Activated CD4-positive, alpha-beta T cell treated with anti-CD3 and anti-CD28 coated beads for 36 hours (primary cell): ENCODE results near the gene ORC2. TPM values are rescaled to one million over a fixed set of nuclear protein-coding genes. Genes with fewer than 3 reads are reported as not detected.

Experiments used
- ATAC-seq: fragments of 200-7000 bp; cut with Tn5 transposase; one replicate; pipeline ENCODE4 v1.10.0; 2021; ENCODE audit warnings: mild to moderate bottlenecking, moderate library complexity
- CTCF ChIA-PET: fragments of 350-600 bp; sonication (Branson Sonifier 250); formaldehyde crosslinking; loops from one replicate; lab custom pipeline; 2021; ENCODE audit warnings: antibody characterized with exemption; lab: Charles Lee
- POLR2A ChIA-PET: fragments of 350-600 bp; sonication (Branson Sonifier 250); formaldehyde crosslinking; loops from one replicate; lab custom pipeline; 2021; ENCODE audit warnings: antibody characterized with exemption, inconsistent platforms; lab: Charles Lee
- DNase-seq: peaks from one replicate; pipeline ENCODE4 v3.0.0-alpha.2; 2020
- H3K27ac Mint-ChIP-seq: one replicate; pipeline ENCODE4 v1.8.0; 2021; ENCODE audit warnings: mixed read lengths
- H3K27me3 Mint-ChIP-seq: one replicate; pipeline ENCODE4 v1.8.0; 2021; ENCODE audit warnings: mixed read lengths
- H3K36me3 Mint-ChIP-seq: one replicate; pipeline ENCODE4 v1.8.0; 2021; ENCODE audit warnings: low read depth, mixed read lengths
- H3K4me1 Mint-ChIP-seq: one replicate; pipeline ENCODE4 v1.8.0; 2021; ENCODE audit warnings: mixed read lengths
- H3K4me3 Mint-ChIP-seq: one replicate; pipeline ENCODE4 v1.8.0; 2021; ENCODE audit warnings: mild to moderate bottlenecking, moderate library complexity, mixed read lengths
- H3K9me3 Mint-ChIP-seq: one replicate; pipeline ENCODE4 v1.8.0; 2021; ENCODE audit warnings: low read depth, mixed read lengths
- intact Hi-C, 2 experiments: fragments of 100-400 bp; cut with DNase I in 1 of 2; cut with micrococcal nuclease in 1 of 2; formaldehyde crosslinking; loops; one replicate each; pipeline versions ENCODE4 v1.14.2 to v1.15.1; 2022 to 2024; cut with DNase I, micrococcal nuclease
- total RNA-seq, 2 experiments: library from RNA; stranded (reverse); gene quantifications; one replicate each; pipeline ENCODE4 v1.2.3, GENCODE V29; 2021

Gene ORC2
- total RNA-seq, 2 experiments from 2014 or later = 68.5 to 80.5 TPM

DNA sequence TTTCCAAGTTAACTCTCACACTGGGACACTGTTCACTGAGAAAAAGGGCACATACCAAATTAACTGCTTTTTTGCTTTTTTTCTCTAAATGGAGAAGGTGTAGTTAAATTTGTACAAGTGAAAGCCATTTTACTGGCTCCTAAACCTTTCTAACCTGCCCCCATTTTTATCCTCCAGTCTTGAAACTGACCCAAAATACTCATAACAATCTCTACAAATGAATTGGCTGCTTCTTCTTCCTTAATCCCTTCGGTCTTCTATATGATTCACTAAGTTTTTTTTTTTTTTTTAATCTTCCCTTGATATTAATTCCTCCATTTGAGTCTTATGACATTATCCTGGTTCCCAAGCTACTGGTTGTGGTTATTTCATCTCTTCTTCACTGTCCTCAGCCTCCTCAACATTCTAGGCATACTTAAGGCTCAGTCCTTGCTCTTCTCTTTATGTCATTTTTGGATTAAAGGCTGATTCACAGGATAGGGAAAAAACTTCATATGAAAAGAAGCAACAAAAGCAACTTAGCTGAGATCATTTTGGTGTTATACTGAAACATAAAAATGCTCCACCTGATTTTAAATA, 19.8 kb downstream of the ORC2 start:
- CTCF ChIA-PET = interaction anchor here (0.9 kb wide), 1 partner anchor 79 kb away, joined by 3 read pairs; the partner anchor contains the start of gene CLK1
- POLR2A ChIA-PET = interaction anchor here (0.7 kb wide), 1 partner anchor 20 kb away, joined by 9 read pairs; the partner anchor contains the start of gene ORC2
- H3K9me3 Mint-ChIP-seq = no peaks in the 10 kb centered on the region
- H3K4me1 Mint-ChIP-seq = peaks cover 27% of the 10 kb centered on the region
- DNase-seq (no peak), ATAC-seq (peak; percentile 62)
- no peak overlapping the region for H3K4me3 Mint-ChIP-seq
- peaks cover 56% of the 10 kb centered on the region for H3K36me3 Mint-ChIP-seq
- intact Hi-C loops = loop anchor here in 1 of 2 experiments (1.0 to 5.0 kb wide), 3 partner anchors 15 to 289 kb away; partner anchors contain the start of gene ORC2
- H3K27ac Mint-ChIP-seq = peak overlapping the region; percentile 49
- H3K27me3 Mint-ChIP-seq = no peaks in the 10 kb centered on the region

- H3K27me3 Mint-ChIP-seq = no peaks in the 10 kb centered on the region
- POLR2A ChIA-PET = interaction anchor here (0.5 kb wide), 1 partner anchor 191 kb away, joined by 3 read pairs; no protein-coding TSS in a partner anchor
- no peak overlapping the region for H3K4me3 Mint-ChIP-seq
- CTCF ChIA-PET = interaction anchor here (1.1 to 2.6 kb wide), 2 partner anchors 18 to 129 kb away, joined by 3 to 9 read pairs; no protein-coding TSS in a partner anchor
- H3K4me1 Mint-ChIP-seq = peaks cover 18% of the 10 kb centered on the region
- no peaks in the 10 kb centered on the region for H3K9me3 Mint-ChIP-seq
- ATAC-seq = no peak
- peaks cover 51% of the 10 kb centered on the region for H3K36me3 Mint-ChIP-seq
- intact Hi-C loops = loop anchor here in 1 of 2 experiments (5.0 kb wide), 1 partner anchor 292 kb away; no protein-coding TSS in a partner anchor
- H3K27ac Mint-ChIP-seq = no peak overlapping the region
- DNase-seq = no peak
Measured at GRCh38 chr2:200939832-200940231, 23.6 kb downstream of the ORC2 start.

DNA sequence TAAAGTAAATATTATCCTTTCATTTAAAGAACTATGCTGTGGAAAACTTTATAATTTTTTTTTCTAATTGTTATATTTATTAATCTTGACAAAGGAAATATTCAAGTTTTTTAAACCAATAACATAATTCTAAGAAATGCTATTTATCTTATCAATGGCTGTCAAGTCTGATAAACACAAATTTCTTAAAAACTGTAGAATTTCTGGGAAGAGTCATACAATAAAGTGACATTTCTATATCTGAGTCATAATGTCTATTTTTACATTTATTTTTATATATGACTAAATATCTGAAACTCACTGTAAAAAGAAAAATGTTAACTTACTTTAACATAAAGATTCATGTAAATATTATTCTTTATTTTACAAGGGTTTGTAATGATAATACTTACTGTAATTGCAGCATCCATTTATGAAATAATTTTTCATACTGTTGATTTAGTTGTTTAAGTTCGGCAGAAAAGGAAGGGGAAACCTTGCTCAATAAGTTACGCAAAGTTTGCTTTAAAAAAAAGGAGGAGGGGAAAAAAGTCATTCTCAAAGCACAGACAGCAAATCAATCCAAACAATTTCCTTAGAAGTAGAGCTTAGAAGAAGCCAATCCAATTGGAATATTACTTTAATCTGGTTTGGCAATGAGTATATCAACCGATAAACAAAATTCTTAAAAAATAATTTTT, 32.4 kb downstream of the ORC2 start:
- no peaks in the 10 kb centered on the region for H3K27me3 Mint-ChIP-seq
- peaks cover 20% of the 10 kb centered on the region for H3K4me1 Mint-ChIP-seq
- H3K36me3 Mint-ChIP-seq = peaks cover 38% of the 10 kb centered on the region
- H3K9me3 Mint-ChIP-seq = no peaks in the 10 kb centered on the region
- CTCF ChIA-PET = interaction anchor here (0.6 to 1.2 kb wide), 3 partner anchors 26 to 138 kb away, joined by 3 to 5 read pairs (median 3); no protein-coding TSS in a partner anchor
- DNase-seq = no peak
- POLR2A ChIA-PET = interaction anchor here (0.5 kb wide), 1 partner anchor 14 kb away, joined by 3 read pairs; no protein-coding TSS in a partner anchor
- H3K4me3 Mint-ChIP-seq = no peak overlapping the region
- H3K27ac Mint-ChIP-seq = peak overlapping the region; percentile 51
- intact Hi-C loops = no loop called here
- no peak for ATAC-seq

DNA sequence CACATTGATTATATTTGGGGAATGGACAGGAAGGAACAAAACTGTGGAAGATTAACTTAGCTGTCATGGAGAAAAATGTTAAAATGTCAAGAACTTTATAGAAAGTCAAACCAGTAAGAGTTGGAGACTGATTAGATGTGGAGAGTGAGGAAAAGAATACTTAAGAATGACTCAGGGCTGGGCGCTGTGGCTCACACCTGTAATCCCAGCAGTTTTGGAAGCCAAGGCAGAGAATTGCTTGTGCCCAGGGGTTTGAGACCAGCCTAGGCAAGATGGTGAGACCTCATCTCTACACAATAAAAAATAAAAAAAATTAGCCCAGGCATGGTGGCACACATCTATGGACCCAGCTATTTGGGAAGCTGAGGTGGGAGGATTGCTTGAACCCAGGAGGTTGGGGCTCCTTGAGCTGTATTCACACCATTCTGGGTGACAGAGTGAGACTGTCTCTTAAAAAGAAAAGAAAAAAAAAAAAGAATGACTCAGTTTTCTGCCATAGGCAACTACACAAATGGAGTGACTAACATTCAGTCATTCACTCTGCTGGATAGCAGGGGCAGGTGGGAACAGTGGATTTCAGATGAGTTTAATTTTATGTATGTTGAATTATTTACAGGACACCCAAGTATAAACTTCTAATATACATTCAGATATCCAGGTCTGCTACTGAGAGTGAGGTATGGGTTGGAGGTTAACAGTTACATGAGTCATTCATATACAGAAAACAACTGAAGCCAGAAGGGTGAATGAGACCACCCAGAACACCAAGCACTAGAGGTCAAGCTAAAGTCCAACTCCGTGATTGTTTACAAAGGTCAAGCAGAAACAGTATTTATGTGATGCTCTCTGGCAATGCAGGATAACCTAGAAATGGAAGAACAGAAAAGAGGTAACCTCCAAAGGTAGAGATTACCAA, 33.9 kb downstream of the ORC2 start:
- H3K4me1 Mint-ChIP-seq = peaks cover 20% of the 10 kb centered on the region
- peak overlapping the region; percentile 72 for H3K27ac Mint-ChIP-seq
- no peaks in the 10 kb centered on the region for H3K27me3 Mint-ChIP-seq
- H3K9me3 Mint-ChIP-seq = no peaks in the 10 kb centered on the region
- POLR2A ChIA-PET = no interaction called here
- intact Hi-C loops = loop anchor here in 1 of 2 experiments (2.0 kb wide), 1 partner anchor 15 kb away; no protein-coding TSS in a partner anchor
- no peak overlapping the region for H3K4me3 Mint-ChIP-seq
- ATAC-seq (peak; percentile 96), DNase-seq (peak; percentile 14)
- peaks cover 29% of the 10 kb centered on the region for H3K36me3 Mint-ChIP-seq
- CTCF ChIA-PET = interaction anchor here (0.6 to 1.3 kb wide), 6 partner anchors 24 to 600 kb away, joined by 3 to 5 read pairs (median 4); partner anchors contain the start of gene ORC2

DNA sequence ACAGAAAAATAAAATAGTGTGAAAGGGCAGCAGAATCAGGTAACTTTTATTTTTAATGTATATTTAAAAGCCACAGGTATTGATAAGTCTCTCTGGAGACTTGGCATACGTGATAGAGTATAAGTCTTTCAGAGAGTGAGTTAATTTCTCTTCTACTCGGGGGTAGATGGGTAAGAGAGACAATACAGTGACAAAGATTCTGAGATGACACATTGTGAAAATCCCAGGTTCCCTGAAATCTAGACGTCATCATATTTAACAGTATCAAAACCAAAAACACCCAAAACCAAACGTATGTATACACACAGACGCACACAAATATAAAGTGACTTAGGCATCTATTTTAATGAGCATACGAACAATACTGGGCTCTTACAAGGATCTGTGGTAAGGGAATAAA, 41.0 kb downstream of the ORC2 start:
- intact Hi-C loops = no loop called here
- Mint-ChIP-seq H3K4me1 (peaks cover 10% of the 10 kb centered on the region), H3K27me3 (no peaks in the 10 kb centered on the region), H3K4me3 (no peak overlapping the region), H3K36me3 (peaks cover 22% of the 10 kb centered on the region), H3K9me3 (no peaks in the 10 kb centered on the region), H3K27ac (peak overlapping the region; percentile 70)
- POLR2A ChIA-PET = interaction anchor here (0.6 kb wide), 1 partner anchor 213 kb away, joined by 4 read pairs; no protein-coding TSS in a partner anchor
- CTCF ChIA-PET = no interaction called here
- ATAC-seq = peak; percentile 98
- DNase-seq = no peak

DNA sequence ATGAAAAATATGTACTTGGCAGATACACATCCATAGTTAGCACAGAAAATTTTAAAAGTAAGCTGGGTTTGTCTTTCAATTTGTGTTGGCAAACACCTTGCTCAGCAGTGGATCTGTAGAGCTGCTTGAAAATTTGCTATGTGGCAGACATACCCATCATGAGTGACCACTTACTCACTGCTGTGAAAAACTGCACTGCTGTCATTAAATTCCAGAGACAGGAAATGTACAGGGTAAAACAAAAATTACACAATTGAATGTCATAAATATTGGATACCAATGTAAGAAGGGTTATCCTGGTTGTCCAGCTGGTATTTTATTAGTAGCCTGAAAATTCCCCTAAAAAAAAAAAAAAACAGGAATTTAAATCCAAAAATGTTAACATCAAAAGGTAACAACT, 49.8 kb downstream of the ORC2 start:
- no peaks in the 10 kb centered on the region for H3K9me3 Mint-ChIP-seq
- H3K27ac Mint-ChIP-seq = peak overlapping the region; percentile 52
- peaks cover 29% of the 10 kb centered on the region for H3K36me3 Mint-ChIP-seq
- no peaks in the 10 kb centered on the region for H3K27me3 Mint-ChIP-seq
- no peak overlapping the region for H3K4me3 Mint-ChIP-seq
- ATAC-seq (no peak), DNase-seq (no peak)
- ChIA-PET CTCF (interaction anchor here (0.6 to 0.9 kb wide), 4 partner anchors 8 to 110 kb away, joined by 3 to 4 read pairs (median 3); no protein-coding TSS in a partner anchor), POLR2A (no interaction called here)
- intact Hi-C loops = no loop called here
- H3K4me1 Mint-ChIP-seq = no peaks in the 10 kb centered on the region

DNA sequence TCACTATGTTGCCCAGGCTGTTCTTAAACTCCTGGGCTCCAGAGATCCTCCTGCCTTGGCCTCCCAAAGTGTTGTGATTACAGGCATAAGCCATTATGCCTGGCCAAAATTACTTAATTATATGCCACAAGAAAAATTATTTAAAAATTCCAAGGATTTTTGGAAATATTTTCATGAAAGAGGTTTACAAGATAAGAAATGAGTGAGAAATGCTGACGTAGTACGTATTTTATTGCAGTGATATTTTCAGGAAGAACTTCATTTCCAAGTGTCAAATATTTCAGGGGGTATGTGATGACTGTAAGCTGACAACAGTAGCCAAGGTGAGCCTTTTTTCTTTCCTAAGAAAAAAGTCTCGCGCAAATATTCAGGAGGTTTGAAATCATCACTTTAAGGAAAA, 53.5 kb downstream of the ORC2 start:
- no peak for DNase-seq
- POLR2A ChIA-PET = no interaction called here
- Mint-ChIP-seq H3K27me3 (no peaks in the 10 kb centered on the region), H3K9me3 (no peaks in the 10 kb centered on the region), H3K4me3 (no peak overlapping the region), H3K4me1 (no peaks in the 10 kb centered on the region), H3K27ac (no peak overlapping the region), H3K36me3 (peaks cover 27% of the 10 kb centered on the region)
- intact Hi-C loops = no loop called here
- ATAC-seq = no peak
- CTCF ChIA-PET = interaction anchor here (0.8 kb wide), 1 partner anchor 312 kb away, joined by 4 read pairs; no protein-coding TSS in a partner anchor

DNA sequence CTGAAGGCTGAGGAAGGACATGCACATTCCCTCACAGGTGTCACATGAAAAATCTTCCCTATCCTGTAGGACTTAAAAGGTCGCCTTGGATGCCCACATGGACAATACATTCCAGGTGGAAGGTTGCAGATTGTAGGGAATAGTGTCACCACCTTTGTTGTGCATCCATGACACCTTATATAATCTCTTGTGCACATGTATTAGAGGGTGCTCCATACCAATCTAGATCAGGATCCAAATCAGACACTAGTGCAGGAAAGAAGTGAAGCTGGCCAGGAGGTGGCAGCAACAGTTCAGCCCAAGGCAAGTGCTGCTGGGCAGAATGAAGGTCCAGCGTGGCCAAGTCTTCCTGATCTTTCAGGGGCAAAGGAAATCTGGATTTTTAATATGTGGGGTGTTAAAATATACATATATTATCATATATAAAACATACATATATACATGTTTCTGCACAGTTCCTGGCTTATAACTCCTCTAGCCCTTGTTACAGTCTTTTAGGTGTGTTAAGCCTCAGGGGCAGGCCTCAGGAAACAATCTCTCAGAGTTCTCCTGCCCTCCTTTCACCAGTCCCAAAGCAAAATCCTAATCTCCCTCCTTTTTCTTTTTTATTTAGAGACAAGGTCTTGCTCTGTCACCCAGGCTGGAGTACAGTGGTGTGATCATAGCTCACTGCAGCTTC, 57.7 kb downstream of the ORC2 start:
- intact Hi-C loops = loop anchor here (1.0 kb wide), 3 partner anchors 164 to 327 kb away; no protein-coding TSS in a partner anchor
- H3K4me3 Mint-ChIP-seq = no peak overlapping the region
- no peaks in the 10 kb centered on the region for H3K27me3 Mint-ChIP-seq
- H3K4me1 Mint-ChIP-seq = peaks cover 2% of the 10 kb centered on the region
- CTCF ChIA-PET = interaction anchor here (0.7 to 3.8 kb wide), 19 partner anchors 8 to 327 kb away, joined by 3 to 34 read pairs (median 5); partner anchors contain the start of genes CASP10 and NIF3L1
- H3K27ac Mint-ChIP-seq = peak overlapping the region; percentile 47
- H3K9me3 Mint-ChIP-seq = no peaks in the 10 kb centered on the region
- POLR2A ChIA-PET = interaction anchor here (0.6 to 0.7 kb wide), 2 partner anchors 41 to 347 kb away, joined by 3 to 5 read pairs; partner anchors contain the start of gene CLK1
- ATAC-seq (peak; percentile 53), DNase-seq (peak; percentile 81)
- peaks cover 28% of the 10 kb centered on the region for H3K36me3 Mint-ChIP-seq

DNA sequence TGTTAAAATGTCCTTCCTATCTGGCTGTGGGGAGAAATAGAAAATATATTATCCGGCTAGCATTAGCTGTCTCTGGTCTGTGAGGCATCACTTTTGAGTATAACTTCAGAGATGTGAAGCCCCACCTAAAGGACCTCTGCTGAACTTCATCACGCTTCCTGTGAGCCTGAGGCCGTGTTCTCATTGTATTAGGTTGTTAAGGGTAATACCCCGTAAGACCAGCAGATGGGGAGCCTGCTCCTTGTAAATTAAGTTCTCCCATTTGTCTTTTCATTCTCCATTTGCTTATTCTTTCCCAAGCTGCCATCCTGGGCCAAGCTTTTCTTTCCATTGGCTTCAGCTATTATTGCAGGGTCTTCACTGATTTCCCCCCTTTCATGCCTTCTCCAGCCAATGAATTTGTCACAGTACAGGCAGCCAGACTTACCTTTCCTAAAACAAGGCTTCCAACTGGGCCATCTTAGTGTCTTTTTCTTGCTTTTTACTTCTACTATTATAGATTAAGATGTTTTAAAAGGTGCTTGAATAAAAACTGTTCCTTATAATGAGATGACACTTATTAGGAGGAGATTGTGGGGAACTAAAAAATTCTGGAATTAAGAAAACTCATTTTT, 61.9 kb downstream of the ORC2 start:
- peak overlapping the region; percentile 73 for H3K27ac Mint-ChIP-seq
- no peaks in the 10 kb centered on the region for H3K27me3 Mint-ChIP-seq
- no peaks in the 10 kb centered on the region for H3K9me3 Mint-ChIP-seq
- DNase-seq (peak; percentile 83), ATAC-seq (peak; percentile 100)
- no peak overlapping the region for H3K4me3 Mint-ChIP-seq
- POLR2A ChIA-PET = no interaction called here
- intact Hi-C loops = loop anchor here (1.0 to 5.0 kb wide), 8 partner anchors 61 to 461 kb away; partner anchors contain the start of genes HYCC2 (in 1 of the 2) and ORC2 (in 1 of the 2)
- peaks cover 46% of the 10 kb centered on the region for H3K36me3 Mint-ChIP-seq
- H3K4me1 Mint-ChIP-seq = peaks cover 2% of the 10 kb centered on the region
- CTCF ChIA-PET = interaction anchor here (0.6 to 4.3 kb wide), 25 partner anchors 9 to 1393 kb away, joined by 3 to 25 read pairs (median 3); partner anchors contain the start of genes CASP10, NIF3L1 and PPIL3
